ENCODE results near the gene SCARF1.

SCARF1 gene

DNA sequence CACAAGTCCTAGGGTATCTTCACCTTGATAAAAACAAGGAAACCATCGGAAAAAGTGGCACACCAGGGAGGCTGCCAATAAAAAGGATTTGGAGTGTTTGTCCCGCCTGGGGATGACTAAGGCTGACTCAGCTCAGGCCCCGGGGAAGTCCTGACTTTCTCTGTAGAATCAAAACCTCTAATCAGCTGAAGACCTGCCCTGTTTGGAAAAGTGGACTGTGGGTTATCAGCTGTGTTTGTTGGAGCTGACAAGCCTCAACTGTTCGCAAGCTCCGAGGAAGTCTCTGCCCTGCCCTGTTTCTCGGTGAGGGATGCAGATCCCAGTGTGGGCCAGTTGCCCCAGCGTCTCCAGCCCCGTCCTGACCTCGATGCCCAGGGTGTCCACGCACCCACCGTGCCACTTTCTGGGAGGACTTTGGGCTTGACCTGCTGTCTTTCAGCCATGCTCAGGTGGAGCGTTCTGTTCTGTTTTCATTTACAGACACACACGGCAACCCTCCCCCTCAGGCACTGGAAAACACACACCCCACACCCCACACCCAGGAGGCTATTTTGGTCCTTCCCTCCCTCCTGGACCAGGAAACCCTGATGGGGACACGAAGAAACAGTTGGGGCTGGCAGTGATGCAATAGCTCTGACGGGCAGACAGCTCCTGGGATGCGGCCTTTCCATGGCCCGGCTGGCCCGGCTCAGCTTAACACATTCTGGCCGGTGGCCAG lies 55.3 kb downstream of the SCARF1 start:
- H3K27me3 ChIP-seq = no peaks in the 10 kb centered on the region
- TF ChIP-seq CTCF (IDR thresholded peaks at IDR 0.05; ENCODE audit: low read depth, low read length) = no peak
- no peaks in the 10 kb centered on the region for H3K36me3 ChIP-seq
- DNase-seq = no peak
- no peak overlapping the region for H3K4me3 ChIP-seq (ENCODE audit: low read depth, low read length)
- H3K9me3 ChIP-seq = no peaks in the 10 kb centered on the region
- H3K4me1 ChIP-seq = no peaks in the 10 kb centered on the region

DNA sequence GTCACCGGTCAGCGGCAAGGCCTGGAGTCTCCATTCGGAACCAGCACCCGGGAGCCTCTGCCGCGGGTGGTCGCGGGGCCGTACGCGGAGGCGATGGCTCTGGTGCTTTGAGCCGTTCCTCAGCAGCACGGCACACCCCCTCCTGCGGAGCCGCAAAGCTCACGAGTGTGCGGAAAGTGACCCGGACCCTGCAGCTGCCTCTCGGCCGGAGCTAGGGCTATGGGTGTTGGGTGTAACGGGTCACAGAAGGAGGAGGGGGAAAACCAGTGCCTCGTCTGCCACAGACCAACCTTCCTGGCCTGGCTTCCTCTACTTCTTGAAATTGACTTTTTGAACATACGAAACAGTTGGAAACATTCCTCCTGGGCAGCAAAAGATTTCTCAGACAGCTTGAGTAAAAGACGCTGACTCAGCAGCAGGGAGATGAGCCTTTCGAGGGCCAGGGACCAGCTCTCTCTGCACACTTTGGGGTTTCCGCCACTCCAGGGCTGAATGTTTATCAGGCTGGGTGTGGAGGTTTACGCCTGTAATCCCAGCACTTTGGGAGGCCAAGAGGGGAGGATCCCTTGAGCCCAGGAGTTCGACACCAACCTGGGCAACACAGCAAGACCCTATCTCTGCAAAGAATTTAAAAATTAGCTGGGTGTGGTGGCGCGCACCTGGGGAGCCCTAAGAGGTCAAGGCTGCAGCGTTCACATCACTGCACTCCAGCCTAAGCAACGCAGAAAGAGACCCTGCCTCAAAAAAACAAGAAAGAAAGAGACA lies 56.5 kb downstream of the SCARF1 start:
- no peaks in the 10 kb centered on the region for H3K4me1 ChIP-seq
- H3K9me3 ChIP-seq = no peaks in the 10 kb centered on the region
- H3K4me3 ChIP-seq (ENCODE audit: low read depth, low read length) = no peak overlapping the region
- no peak for TF ChIP-seq CTCF (IDR thresholded peaks at IDR 0.05; ENCODE audit: low read depth, low read length)
- no peaks in the 10 kb centered on the region for H3K27me3 ChIP-seq
- H3K36me3 ChIP-seq = no peaks in the 10 kb centered on the region
- no peak for DNase-seq

GRCh38 chr17:1584167-1584566 lies 61.4 kb downstream of the SCARF1 start:
- no peak for TF ChIP-seq CTCF (IDR thresholded peaks at IDR 0.05; ENCODE audit: low read depth, low read length)
- no peaks in the 10 kb centered on the region for H3K9me3 ChIP-seq
- H3K27me3 ChIP-seq = no peaks in the 10 kb centered on the region
- no peaks in the 10 kb centered on the region for H3K4me1 ChIP-seq
- DNase-seq = no peak
- no peak overlapping the region for H3K4me3 ChIP-seq (ENCODE audit: low read depth, low read length)
- no peaks in the 10 kb centered on the region for H3K36me3 ChIP-seq

Data from BE2C (cell line).